Neural cell (in vitro differentiated cells): ENCODE measurements around the gene TMEM202. TPM values are rescaled to one million over a fixed set of nuclear protein-coding genes. Genes with fewer than 3 reads are reported as not detected.
"Not testable (repeated sequence)": the region's sequence is repeated elsewhere in the genome, so short reads cannot be mapped to it uniquely, and the experiment has no call there.

ENCODE experiments used
- H2AFZ ChIP-seq: fragments of 200-600, 300-800 bp; sonication (generic), shearing (Covaris generic); 2 replicates; pipeline ENCODE4 v1.6.0; 2014; ENCODE audit warnings: low read depth, mild to moderate bottlenecking, antibody characterized with exemption, low read length, moderate library complexity
- H3F3A ChIP-seq: fragments of 200-600 bp; shearing (Covaris generic); 2 replicates; pipeline ENCODE4 v1.6.1; 2016; ENCODE audit warnings: mild to moderate bottlenecking, moderate library complexity, mixed read lengths, antibody characterized with exemption, low read length; ENCODE audit not compliant: insufficient read depth, poor library complexity, severe bottlenecking
- H3K27ac ChIP-seq: fragments of 200-600, 300-800 bp; sonication (generic), shearing (Covaris generic); 2 replicates; pipeline ENCODE4 v1.5.1; 2014; ENCODE audit warnings: mild to moderate bottlenecking, low read length, moderate library complexity
- H3K27me3 ChIP-seq: fragments of 300-800, 200-600 bp; sonication (generic), shearing (Covaris generic); 2 replicates; pipeline ENCODE4 v1.6.0; 2014; ENCODE audit warnings: mild to moderate bottlenecking, low read depth, low read length, moderate library complexity; ENCODE audit not compliant: insufficient read depth
- H3K36me3 ChIP-seq: fragments of 300-800, 200-600 bp; sonication (generic), shearing (Covaris generic); 2 replicates; pipeline ENCODE4 v1.5.1; 2014; ENCODE audit warnings: mild to moderate bottlenecking, antibody characterized with exemption, low read length, moderate library complexity; ENCODE audit not compliant: insufficient read depth
- H3K4me2 ChIP-seq: fragments of 300-800, 200-600 bp; sonication (generic), shearing (Covaris generic); 2 replicates; pipeline ENCODE4 v1.6.0; 2014; ENCODE audit warnings: mild to moderate bottlenecking, low read length
- H3K4me3 ChIP-seq: fragments of 300-800, 200-600 bp; sonication (generic), shearing (Covaris generic); 2 replicates; pipeline ENCODE4 v1.5.1; 2014; ENCODE audit warnings: mild to moderate bottlenecking, low read length, moderate library complexity
- H3K79me2 ChIP-seq: fragments of 200-600 bp; shearing (Covaris generic); replicated peaks from 2 replicates; pipeline ENCODE4 v1.6.0; 2014; ENCODE audit warnings: mild to moderate bottlenecking, low read length, moderate library complexity; ENCODE audit not compliant: insufficient read depth
- H3K9ac ChIP-seq: fragments of 300-800, 200-600 bp; sonication (generic), shearing (Covaris generic); 2 replicates; pipeline ENCODE4 v1.6.1; 2016; ENCODE audit warnings: mild to moderate bottlenecking, low read length, mixed read lengths
- H3K9me2 ChIP-seq: fragments of 200-600 bp; shearing (Covaris generic); 2 replicates; pipeline ENCODE4 v1.6.1; 2016; ENCODE audit warnings: mild to moderate bottlenecking, low read length, mixed read lengths; ENCODE audit not compliant: insufficient read depth
- H3K9me3 ChIP-seq: fragments of 200-600, 300-800 bp; sonication (generic), shearing (Covaris generic); 2 replicates; pipeline ENCODE4 v1.6.1; 2016; ENCODE audit warnings: mild to moderate bottlenecking, mixed run types, low read length, moderate library complexity, mixed read lengths
- H4K20me1 ChIP-seq: fragments of 200-600 bp; shearing (Covaris generic); 2 replicates; pipeline ENCODE4 v1.6.1; 2016; ENCODE audit warnings: mild to moderate bottlenecking, mixed run types; ENCODE audit not compliant: insufficient read depth
- CTCF ChIP-seq: fragments of 450-650 bp; IDR thresholded peaks from 2 replicates; pipeline ENCODE4 v1.5.1; 2014; ENCODE audit warnings: antibody characterized with exemption, mild to moderate bottlenecking, moderate library complexity; ENCODE audit not compliant: poor library complexity, severe bottlenecking
- EP300 ChIP-seq: fragments of 450-650 bp; conservative IDR thresholded peaks from 2 replicates; pipeline ENCODE4 v1.6.1; 2014; ENCODE audit warnings: antibody characterized with exemption, mild to moderate bottlenecking, moderate library complexity; ENCODE audit not compliant: poor library complexity, severe bottlenecking
- EZH2 ChIP-seq: fragments of 200-600, 300-800 bp; shearing (Covaris generic), sonication (generic); IDR thresholded peaks from 2 replicates; pipeline ENCODE4 v1.6.1; 2014; ENCODE audit warnings: antibody characterized with exemption, low read length, borderline replicate concordance, mild to moderate bottlenecking; ENCODE audit not compliant: insufficient read depth, poor library complexity, severe bottlenecking
- MXI1 ChIP-seq: fragments of 450-650 bp; conservative IDR thresholded peaks from 2 replicates; pipeline ENCODE4 v1.6.1; 2014; ENCODE audit warnings: antibody characterized with exemption, mild to moderate bottlenecking; ENCODE audit not compliant: poor library complexity, severe bottlenecking
- POLR2AphosphoS5 ChIP-seq: IDR thresholded peaks from 2 replicates; pipeline ENCODE4 v1.6.1; 2012
- RAD21 ChIP-seq: fragments of 450-650 bp; conservative IDR thresholded peaks from 2 replicates; pipeline ENCODE4 v1.6.1; 2014; ENCODE audit warnings: antibody characterized with exemption, mild to moderate bottlenecking, moderate library complexity
- REST ChIP-seq: IDR thresholded peaks from 2 replicates; pipeline ENCODE4 v1.6.1; 2012; ENCODE audit warnings: borderline replicate concordance
- SMC3 ChIP-seq: fragments of 450-650 bp; conservative IDR thresholded peaks from 2 replicates; pipeline ENCODE4 v1.6.1; 2014; ENCODE audit warnings: antibody characterized with exemption, mild to moderate bottlenecking, moderate library complexity; ENCODE audit not compliant: poor library complexity
- TAF1 ChIP-seq: IDR thresholded peaks from 2 replicates; pipeline ENCODE4 v1.6.1; 2012; ENCODE audit warnings: low read depth
- polyA plus RNA-seq: library from polyadenylated mRNA; depleted of rRNA; stranded (reverse); fragments of >200 nt; gene quantifications from 2 replicates; pipeline ENCODE4 v1.2.3, GENCODE V29; 2014

The TMEM202 gene
- polyA plus RNA-seq, 1 donor from 2014 or later = not detected

GRCh38 chr15:72389231-72389630, 8.9 kb upstream of the TMEM202 start:
- no peak overlapping the region for H3K4me3 ChIP-seq
- H2AFZ ChIP-seq = no peak overlapping the region
- peaks cover 16% of the 10 kb centered on the region for H3K27me3 ChIP-seq
- no peaks in the 10 kb centered on the region for H3K36me3 ChIP-seq
- H3K79me2 ChIP-seq = no peaks in the 10 kb centered on the region
- no peaks in the 10 kb centered on the region for H3F3A ChIP-seq
- TF ChIP-seq EZH2 (no peak), TAF1 (no peak), POLR2AphosphoS5 (no peak), CTCF (no peak), EP300 (no peak), MXI1 (no peak), REST (no peak), SMC3 (no peak)
- H4K20me1 ChIP-seq = no peaks in the 10 kb centered on the region
- no peaks in the 10 kb centered on the region for H3K9me3 ChIP-seq
- no peak overlapping the region for H3K27ac ChIP-seq
- no peaks in the 10 kb centered on the region for H3K9me2 ChIP-seq
- no peak overlapping the region for H3K9ac ChIP-seq
- H3K4me2 ChIP-seq = no peak overlapping the region

GRCh38 chr15:72396331-72396730, 1.8 kb upstream of the TMEM202 start:
- H3K9me3 ChIP-seq, H3K4me2 ChIP-seq, H3K9ac ChIP-seq, H3K36me3 ChIP-seq, H3K27ac ChIP-seq, H3K9me2 ChIP-seq, H3K27me3 ChIP-seq, H3K4me3 ChIP-seq, H4K20me1 ChIP-seq, H2AFZ ChIP-seq, H3K79me2 ChIP-seq, H3F3A ChIP-seq: not testable (repeated sequence)

GRCh38 chr15:72398648-72399047, 543 bp downstream of the TMEM202 start:
- H3K27ac ChIP-seq = no peak overlapping the region
- H3K27me3 ChIP-seq = peaks cover 6% of the 10 kb centered on the region
- no peak overlapping the region for H3K9ac ChIP-seq
- TF ChIP-seq MXI1 (no peak), REST (no peak), SMC3 (no peak), EP300 (no peak), POLR2AphosphoS5 (no peak), RAD21 (no peak), CTCF (no peak), EZH2 (no peak), TAF1 (no peak)
- H3F3A ChIP-seq = no peaks in the 10 kb centered on the region
- no peak overlapping the region for H2AFZ ChIP-seq
- no peaks in the 10 kb centered on the region for H3K9me2 ChIP-seq
- H3K9me3 ChIP-seq = no peaks in the 10 kb centered on the region
- no peak overlapping the region for H3K4me3 ChIP-seq
- no peaks in the 10 kb centered on the region for H4K20me1 ChIP-seq
- H3K79me2 ChIP-seq = no peaks in the 10 kb centered on the region
- H3K4me2 ChIP-seq = no peak overlapping the region
- no peaks in the 10 kb centered on the region for H3K36me3 ChIP-seq
